Endodermal cell (in vitro differentiated cells): Measurements from ENCODE around the gene MRPS27. TPM values are rescaled to one million over a fixed set of nuclear protein-coding genes. Genes with fewer than 3 reads are reported as not detected.

ENCODE experiments used
- DNase-seq: peaks from one replicate; pipeline ENCODE4 v3.0.0-alpha.2; 2017
- H3K27ac ChIP-seq: 2 replicates; pipeline ENCODE4 v1.5.1; 2013; ENCODE audit warnings: mild to moderate bottlenecking, low read depth, low read length, moderate library complexity
- H3K27me3 ChIP-seq: 2 replicates; pipeline ENCODE4 v1.6.1; 2013; ENCODE audit warnings: mild to moderate bottlenecking, low read length, moderate library complexity; ENCODE audit not compliant: insufficient read depth, control insufficient read depth, poor library complexity, severe bottlenecking
- H3K36me3 ChIP-seq: 2 replicates; pipeline ENCODE4 v1.7.0; 2013; ENCODE audit warnings: mild to moderate bottlenecking, low read length, moderate library complexity; ENCODE audit not compliant: control insufficient read depth, insufficient read depth
- H3K4me1 ChIP-seq: one replicate; pipeline ENCODE4 v1.7.0; 2013; ENCODE audit warnings: low read length; ENCODE audit not compliant: control insufficient read depth, insufficient read depth
- H3K4me3 ChIP-seq: 2 replicates; pipeline ENCODE4 v1.5.1; 2013; ENCODE audit warnings: mild to moderate bottlenecking, low read length, moderate library complexity
- H3K9ac ChIP-seq: 2 replicates; pipeline ENCODE4 v1.6.1; 2013; ENCODE audit warnings: mild to moderate bottlenecking, low read length, moderate library complexity; ENCODE audit not compliant: poor library complexity, severe bottlenecking; ENCODE audit errors: extremely low read depth
- H3K9me3 ChIP-seq: 2 replicates; pipeline ENCODE4 v1.6.1; 2013; ENCODE audit warnings: mild to moderate bottlenecking, low read length, moderate library complexity; ENCODE audit not compliant: control insufficient read depth
- H3K27ac Mint-ChIP-seq: 2 replicates; pipeline ENCODE4 v1.8.0; 2020; ENCODE audit warnings: mixed read lengths
- H3K27me3 Mint-ChIP-seq: 2 replicates; pipeline ENCODE4 v1.8.0; 2021; ENCODE audit warnings: mild to moderate bottlenecking, mixed read lengths; ENCODE audit not compliant: insufficient read depth
- H3K36me3 Mint-ChIP-seq: 2 replicates; pipeline ENCODE4 v1.8.0; 2020; ENCODE audit warnings: low read depth, mixed read lengths
- H3K4me1 Mint-ChIP-seq: 2 replicates; pipeline ENCODE4 v1.8.0; 2020; ENCODE audit warnings: mixed read lengths
- H3K4me3 Mint-ChIP-seq: 2 replicates; pipeline ENCODE4 v1.8.0; 2020; ENCODE audit warnings: mild to moderate bottlenecking, moderate library complexity, mixed read lengths
- H3K9me3 Mint-ChIP-seq: 2 replicates; pipeline ENCODE4 v1.8.0; 2020; ENCODE audit warnings: mild to moderate bottlenecking, mixed read lengths
- WGBS, 2 experiments: methylation state at CpG; one replicate each; pipeline versions ENCODE4 v1.1.5 to v1.1.7; 2013; ENCODE audit warnings: missing lambda C conversion rate in 2 of 2, mixed read lengths in 1 of 2; ENCODE audit not compliant: insufficient coverage in 1 of 2, insufficient read length in 1 of 2; 5-methylcytosine and 5-hydroxymethylcytosine counted together
- microRNA-seq: library from miRNA; unstranded; fragments of <30 nt; microRNA quantifications from one replicate; pipeline ENCODE4 v1.2.0, GENCODE V29; 2020; ENCODE audit warnings: borderline microRNAs expressed
- total RNA-seq, 2 donors: library from RNA; stranded (reverse); fragmentation: NEBNext Ultra II Directional in 1 of 2; extraction: Animal tissue kit (Norgen Biotek cat#: 25700) in 1 of 2; gene quantifications; 2 replicates in 1 of 2; 3 replicates in 1 of 2; pipeline ENCODE4 v1.2.1, GENCODE V29; 2021
- TF ChIP-seq, protein P1 (sequence below): fragments of 200-600 bp; sonication (generic); conservative IDR thresholded peaks from 2 replicates; pipeline ENCODE4 v1.5.0; 2021; ENCODE audit warnings: antibody characterized with exemption, mild to moderate bottlenecking

The MRPS27 gene
- total RNA-seq, 2 donors from 2014 or later: 55.2 to 80.8 TPM

DNA sequence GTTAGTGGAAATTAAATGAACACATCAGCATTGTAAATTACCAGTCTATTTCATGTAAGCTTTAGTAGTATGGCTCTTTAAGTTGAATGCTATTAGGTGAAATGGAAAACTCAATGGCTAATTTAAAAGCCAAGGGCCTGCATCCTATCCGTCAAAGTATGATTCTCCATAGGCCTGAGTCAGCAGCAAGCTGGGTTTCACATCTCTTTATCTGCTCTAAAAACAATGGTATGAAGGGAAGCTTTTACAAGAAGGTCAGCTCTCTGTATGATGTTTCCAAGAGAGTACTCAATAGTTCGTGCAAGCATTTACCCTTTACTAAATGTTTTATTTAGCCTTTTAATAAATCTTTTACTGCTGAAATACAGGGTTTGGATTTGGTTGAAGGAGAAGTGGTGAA lies 149.9 kb downstream of the MRPS27 start:
- H3K27ac ChIP-seq: no peak overlapping the region
- TF ChIP-seq, protein P1, sequence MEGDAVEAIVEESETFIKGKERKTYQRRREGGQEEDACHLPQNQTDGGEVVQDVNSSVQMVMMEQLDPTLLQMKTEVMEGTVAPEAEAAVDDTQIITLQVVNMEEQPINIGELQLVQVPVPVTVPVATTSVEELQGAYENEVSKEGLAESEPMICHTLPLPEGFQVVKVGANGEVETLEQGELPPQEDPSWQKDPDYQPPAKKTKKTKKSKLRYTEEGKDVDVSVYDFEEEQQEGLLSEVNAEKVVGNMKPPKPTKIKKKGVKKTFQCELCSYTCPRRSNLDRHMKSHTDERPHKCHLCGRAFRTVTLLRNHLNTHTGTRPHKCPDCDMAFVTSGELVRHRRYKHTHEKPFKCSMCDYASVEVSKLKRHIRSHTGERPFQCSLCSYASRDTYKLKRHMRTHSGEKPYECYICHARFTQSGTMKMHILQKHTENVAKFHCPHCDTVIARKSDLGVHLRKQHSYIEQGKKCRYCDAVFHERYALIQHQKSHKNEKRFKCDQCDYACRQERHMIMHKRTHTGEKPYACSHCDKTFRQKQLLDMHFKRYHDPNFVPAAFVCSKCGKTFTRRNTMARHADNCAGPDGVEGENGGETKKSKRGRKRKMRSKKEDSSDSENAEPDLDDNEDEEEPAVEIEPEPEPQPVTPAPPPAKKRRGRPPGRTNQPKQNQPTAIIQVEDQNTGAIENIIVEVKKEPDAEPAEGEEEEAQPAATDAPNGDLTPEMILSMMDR: no peak
- Mint-ChIP-seq H3K36me3 (peaks cover 13% of the 10 kb centered on the region), H3K4me1 (peaks cover 48% of the 10 kb centered on the region), H3K27ac (no peak overlapping the region), H3K27me3 (no peaks in the 10 kb centered on the region), H3K4me3 (no peak overlapping the region), H3K9me3 (no peaks in the 10 kb centered on the region)
- H3K9me3 ChIP-seq: no peaks in the 10 kb centered on the region
- no peaks in the 10 kb centered on the region for H3K27me3 ChIP-seq
- H3K9ac ChIP-seq: no peak overlapping the region
- no peak overlapping the region for H3K4me3 ChIP-seq
- peaks cover 28% of the 10 kb centered on the region for H3K4me1 ChIP-seq
- no peak for DNase-seq
- H3K36me3 ChIP-seq: peaks cover 51% of the 10 kb centered on the region
- WGBS, 2 experiments: 82% methylated on average over 2 of the region's 2 CpGs; no CpG with 5 or more reads in 1 of the 2 experiments

Small RNA genes within 50 kb of the gene (microRNA-seq; reads per million reads assigned to microRNA genes)
- not detected for gene MIR4803

Other genes starting within 250 kb of the MRPS27 start
- gene MAP1B, start 212.8 kb downstream of the MRPS27 start, total RNA-seq: 10 to 100 TPM; 87.9 to 93.3 TPM
- gene PTCD2, start 133 bp upstream of the MRPS27 start, total RNA-seq: 10 to 100 TPM in 1 of 2 donors, 1 to 10 TPM in 1; 9.5 to 13.4 TPM
- not detected for gene ZNF366, start 187.2 kb upstream of the MRPS27 start, total RNA-seq